GM19043 (cell line): ENCODE measurements around the gene CDC16.
A peak's percentile ranks its signal among the peaks of the same experiment; 100 is the strongest.
"Not testable (repeated sequence)": the region's sequence is repeated elsewhere in the genome, so short reads cannot be mapped to it uniquely, and the experiment has no call there.

ENCODE experiments used
- ATAC-seq: cut with Tn5 transposase; IDR thresholded peaks from one replicate; pipeline ENCODE4 v1.9.1; 2021; ENCODE audit warnings: low read depth; ENCODE audit not compliant: unreplicated experiment

The CDC16 gene, protein sequence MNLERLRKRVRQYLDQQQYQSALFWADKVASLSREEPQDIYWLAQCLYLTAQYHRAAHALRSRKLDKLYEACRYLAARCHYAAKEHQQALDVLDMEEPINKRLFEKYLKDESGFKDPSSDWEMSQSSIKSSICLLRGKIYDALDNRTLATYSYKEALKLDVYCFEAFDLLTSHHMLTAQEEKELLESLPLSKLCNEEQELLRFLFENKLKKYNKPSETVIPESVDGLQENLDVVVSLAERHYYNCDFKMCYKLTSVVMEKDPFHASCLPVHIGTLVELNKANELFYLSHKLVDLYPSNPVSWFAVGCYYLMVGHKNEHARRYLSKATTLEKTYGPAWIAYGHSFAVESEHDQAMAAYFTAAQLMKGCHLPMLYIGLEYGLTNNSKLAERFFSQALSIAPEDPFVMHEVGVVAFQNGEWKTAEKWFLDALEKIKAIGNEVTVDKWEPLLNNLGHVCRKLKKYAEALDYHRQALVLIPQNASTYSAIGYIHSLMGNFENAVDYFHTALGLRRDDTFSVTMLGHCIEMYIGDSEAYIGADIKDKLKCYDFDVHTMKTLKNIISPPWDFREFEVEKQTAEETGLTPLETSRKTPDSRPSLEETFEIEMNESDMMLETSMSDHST

DNA sequence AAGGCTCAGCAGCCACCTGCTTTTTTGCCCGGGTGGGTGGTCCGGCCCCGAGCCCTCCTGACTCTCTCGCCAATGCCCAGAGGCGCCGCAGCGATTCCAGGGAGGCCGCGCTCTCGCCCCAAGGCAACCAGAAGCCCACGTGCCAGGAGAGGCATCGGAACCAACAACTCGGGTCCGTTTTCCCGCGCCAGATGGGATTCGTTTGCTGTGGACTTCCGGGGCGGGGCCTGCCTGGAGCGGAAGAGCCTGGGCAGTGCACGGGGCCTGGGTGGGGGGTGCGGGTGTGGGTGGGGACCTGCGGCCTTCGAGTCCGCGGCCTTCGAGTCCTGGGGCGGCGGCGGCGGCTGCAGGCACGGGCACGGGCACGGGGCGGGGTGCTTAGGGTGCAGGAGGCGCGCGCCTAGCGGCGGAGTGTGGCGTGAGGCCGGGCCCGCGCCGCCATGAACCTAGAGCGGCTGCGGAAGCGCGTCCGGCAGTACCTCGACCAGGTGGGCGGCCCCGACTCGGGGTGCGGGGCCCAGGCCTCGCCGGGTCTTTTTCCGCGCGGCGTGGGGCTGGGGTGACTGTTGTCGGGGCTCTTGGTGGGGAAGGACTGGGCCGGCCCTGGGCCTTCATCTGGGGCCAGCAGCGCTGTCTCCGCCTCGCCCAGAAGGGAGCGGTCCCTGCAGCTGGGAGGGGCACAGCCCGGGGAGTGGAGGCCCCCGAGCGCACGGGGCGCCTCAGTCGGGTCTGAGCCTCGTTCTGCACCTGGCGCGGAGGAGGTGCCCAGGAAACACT lies at the start of gene CDC16:
Gene CDC16 (plus strand): TSS at position 253 of the 777 bp plus-strand sequence. CDS start 188 bp downstream, at position 441.
- peak; percentile 82 for ATAC-seq

DNA sequence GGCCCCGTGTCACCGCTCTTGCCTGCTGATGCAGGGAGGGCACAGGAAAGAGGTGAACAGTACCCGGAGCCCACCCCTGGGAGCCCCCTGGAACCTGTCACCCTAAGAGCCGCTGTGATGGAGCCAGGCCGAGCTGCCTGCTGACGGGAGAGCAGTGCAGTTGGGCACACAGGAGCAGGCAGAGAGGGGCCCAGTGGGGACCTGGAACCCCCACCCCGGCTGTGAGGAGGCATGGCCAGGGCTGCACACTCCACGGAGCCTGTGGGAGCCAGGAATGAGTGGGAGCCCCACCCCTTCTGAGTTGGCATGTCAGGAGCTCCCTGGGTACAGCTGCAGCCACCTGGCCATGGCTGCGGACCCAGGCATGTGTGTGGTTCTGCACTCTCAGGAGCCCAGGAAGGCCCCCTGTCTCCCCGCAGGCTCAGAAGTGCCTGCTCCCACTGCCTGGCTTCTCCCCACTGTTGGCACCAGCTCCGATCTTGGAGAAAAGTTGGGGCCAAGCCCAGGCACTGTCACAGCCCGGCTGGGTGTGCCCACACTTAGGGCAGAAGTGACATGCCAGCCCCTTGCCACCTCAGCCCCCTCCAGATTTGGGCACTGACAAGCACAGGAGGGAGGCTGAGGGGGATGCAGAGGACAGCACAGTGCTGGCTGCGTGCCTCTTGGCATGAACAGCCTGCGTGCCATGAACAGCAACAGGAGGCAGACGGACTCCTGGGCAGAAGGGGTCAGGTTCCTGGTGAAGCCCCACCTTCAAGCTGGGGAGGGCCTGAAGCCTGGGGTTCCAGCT lies 49.3 kb upstream of the CDC16 start:
- no peak for ATAC-seq

DNA sequence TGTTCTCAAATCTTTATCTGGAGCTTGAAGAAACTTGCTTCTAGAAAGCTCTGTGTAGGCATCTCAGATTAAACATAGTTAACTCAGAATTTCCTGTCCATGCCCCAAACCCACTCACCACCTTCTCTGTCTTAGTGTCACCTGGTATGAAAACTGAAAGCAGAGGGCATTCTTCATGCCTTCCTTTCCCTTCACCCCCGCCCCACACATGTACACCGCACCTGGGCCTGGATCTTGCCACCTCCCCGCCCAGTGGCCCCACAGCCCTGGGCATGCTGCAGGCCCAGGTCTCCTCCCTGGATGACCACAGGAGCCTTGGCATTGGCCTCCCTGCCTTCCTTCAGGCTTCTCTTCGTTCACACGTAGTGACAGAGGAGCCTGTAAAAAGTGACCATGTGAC lies 39.8 kb upstream of the CDC16 start:
- no peak for ATAC-seq

DNA sequence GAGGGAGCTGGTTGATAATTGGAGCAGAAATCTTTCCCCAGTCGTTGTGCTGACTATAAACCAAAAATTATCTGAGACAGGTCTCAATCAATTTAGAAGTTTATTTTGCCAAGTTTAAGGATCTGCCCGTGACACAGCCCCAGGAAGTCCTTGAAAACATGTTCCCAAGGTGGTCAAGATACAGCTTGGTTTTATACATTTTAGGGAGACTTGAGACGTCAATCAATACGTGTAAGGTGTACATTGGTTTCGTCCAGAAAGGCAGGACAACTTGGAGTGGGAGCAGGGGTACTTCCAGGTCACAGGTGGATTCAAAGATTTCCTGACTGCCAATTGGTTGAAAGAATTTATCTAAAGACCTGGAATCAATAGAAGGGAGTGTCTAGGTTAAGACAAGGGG lies 38.1 kb upstream of the CDC16 start:
- no peak for ATAC-seq

DNA sequence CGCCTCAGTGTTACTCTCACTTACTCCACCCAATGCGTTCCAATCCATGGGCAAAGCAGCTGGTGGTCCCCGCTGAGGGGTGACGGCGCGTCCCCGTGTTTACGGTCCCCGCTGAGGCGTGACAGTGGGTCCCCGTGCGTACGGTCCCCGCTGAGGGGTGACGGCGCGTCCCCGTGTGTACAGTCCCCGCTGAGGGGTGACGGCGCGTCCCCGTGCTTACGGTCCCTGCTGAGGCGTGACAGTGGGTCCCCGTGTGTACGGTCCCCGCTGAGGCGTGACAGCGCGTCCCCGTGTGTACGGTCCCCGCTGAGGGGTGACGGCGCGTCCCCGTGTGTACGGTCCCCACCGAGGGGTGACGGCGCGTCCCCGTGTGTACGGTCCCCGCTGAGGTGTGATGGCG lies 36.1 kb upstream of the CDC16 start:
- ATAC-seq = no peak

DNA sequence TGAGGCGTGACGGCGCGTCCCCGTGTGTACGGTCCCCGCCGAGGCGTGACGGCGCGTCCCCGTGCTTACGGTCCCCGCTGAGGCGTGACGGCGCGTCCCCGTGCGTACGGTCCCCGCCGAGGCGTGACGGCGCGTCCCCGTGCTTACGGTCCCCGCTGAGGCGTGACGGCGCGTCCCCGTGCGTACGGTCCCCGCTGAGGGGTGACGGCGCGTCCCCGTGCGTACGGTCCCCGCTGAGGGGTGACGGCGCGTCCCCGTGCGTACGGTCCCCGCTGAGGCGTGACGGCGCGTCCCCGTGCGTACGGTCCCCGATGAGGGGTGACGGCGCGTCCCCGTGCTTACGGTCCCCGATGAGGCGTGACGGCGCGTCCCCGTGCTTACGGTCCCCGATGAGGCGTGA lies 35.2 kb upstream of the CDC16 start:
- not testable (repeated sequence) for ATAC-seq

DNA sequence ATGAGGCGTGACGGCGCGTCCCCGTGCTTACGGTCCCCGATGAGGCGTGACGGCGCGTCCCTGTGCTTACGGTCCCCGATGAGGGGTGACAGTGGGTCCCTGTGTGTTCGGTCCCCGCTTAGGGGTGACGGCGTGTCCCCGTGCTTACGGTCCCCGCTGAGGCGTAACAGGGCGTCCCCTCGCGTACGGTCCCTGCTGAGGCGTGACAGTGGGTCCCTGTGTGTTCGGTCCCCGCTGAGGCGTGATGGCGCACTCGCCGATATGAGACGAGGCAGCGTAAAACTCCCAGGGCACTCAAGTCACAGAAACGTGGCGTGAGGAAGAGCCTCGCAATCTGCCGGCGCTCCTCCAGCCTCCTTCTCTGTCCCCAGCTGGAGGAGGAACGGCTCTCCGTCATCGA lies 34.7 kb upstream of the CDC16 start:
- ATAC-seq = no peak

DNA sequence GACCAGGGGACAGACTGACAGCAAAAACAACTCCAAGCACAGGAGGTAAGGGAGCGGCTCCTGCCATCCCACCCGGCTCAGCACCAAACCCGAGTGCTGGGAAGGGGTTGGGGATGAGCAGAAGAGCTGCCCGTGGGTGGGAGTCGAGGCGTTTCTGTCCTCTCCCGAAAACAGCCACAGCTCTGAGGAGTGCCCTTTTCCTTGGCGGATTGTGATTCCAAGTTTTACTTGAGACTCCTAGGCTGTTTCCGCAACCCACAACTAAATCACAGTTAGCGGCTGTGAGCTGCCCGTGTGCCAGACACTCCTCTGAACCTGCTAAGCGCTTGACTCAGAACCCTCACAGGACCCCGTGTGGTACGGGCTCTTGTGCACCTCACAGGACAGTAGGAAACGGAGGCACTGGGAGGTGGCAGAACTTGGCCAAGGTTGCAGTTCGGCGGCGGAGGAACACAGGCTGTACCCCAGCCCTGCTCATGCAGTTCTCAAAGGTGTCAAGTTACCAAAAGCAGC lies 34.2 kb upstream of the CDC16 start:
- ATAC-seq = no peak

DNA sequence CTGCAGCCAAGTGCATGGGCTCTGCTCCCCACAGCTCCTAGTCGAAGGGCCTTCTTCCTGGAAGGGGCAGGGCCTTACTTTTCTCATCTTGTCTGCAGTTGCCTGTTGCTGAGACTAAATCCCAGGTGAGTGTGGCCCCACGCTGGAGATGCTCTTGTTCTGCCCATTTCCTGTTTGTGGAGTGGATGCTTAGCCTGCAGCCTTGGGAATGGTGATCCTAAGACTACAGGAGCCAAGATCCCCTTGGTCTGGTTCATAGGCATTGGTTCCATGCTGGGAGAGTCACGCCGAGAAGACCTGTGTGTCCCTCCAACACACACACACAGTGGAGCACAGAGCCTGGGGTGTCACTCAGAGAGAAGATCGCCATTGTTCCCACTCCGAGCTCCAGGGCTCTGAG lies 32.1 kb upstream of the CDC16 start:
- ATAC-seq = no peak

DNA sequence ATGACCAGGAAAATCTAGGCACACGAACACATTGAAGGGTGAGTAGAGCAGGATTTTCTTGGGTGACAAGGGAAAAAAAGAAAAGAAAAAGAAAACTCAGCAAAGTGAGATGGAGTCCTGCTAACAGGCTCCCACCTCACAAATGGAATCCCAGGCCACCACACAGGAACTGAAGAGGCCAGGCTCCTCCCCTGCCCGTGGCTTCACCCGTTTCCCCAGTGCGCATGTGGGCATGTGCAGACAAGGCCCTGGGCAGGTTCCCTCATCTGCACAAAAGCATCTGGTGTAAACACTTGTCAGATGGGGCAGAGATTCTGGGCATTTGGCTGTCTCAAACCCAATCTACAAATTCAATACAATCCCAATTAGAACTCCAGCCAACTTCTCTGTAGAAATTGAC lies 31.2 kb upstream of the CDC16 start:
- no peak for ATAC-seq

DNA sequence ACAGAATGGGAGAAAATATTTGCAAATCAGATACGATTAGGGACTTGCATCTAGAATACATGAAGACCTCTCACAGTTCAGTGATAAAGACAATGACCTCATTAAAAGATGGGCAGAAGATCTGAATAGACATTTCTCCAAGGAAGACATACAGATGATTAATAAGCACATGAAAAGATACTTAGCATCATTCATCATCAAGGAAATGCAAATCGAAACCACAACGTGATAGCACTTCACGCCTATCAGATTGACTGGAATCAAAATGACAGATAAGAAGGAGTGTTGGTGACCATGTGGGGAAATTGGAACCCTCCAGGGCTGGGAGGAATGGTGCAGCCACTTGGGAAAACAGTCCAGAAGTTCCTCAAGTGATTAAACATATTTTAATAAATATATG lies 29.8 kb upstream of the CDC16 start:
- no peak for ATAC-seq

DNA sequence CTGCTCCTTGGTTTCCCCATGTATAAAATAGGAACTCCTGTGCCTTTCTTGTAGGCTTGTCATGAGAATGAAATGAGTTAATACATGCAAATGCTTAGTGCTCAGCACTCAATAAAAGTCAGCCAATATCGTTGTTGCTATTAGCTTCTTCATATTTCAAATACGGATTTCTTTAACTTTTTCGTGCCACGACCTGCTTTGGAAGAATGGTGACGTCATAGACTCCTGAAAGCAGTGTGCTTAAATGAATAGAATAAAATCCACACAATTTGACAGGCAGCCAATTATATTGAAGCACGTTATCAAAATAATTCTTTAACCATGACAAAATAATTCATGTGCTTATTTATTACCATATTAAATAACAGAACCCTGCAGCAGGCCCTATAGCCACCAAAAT lies 26.6 kb upstream of the CDC16 start:
- no peak for ATAC-seq

DNA sequence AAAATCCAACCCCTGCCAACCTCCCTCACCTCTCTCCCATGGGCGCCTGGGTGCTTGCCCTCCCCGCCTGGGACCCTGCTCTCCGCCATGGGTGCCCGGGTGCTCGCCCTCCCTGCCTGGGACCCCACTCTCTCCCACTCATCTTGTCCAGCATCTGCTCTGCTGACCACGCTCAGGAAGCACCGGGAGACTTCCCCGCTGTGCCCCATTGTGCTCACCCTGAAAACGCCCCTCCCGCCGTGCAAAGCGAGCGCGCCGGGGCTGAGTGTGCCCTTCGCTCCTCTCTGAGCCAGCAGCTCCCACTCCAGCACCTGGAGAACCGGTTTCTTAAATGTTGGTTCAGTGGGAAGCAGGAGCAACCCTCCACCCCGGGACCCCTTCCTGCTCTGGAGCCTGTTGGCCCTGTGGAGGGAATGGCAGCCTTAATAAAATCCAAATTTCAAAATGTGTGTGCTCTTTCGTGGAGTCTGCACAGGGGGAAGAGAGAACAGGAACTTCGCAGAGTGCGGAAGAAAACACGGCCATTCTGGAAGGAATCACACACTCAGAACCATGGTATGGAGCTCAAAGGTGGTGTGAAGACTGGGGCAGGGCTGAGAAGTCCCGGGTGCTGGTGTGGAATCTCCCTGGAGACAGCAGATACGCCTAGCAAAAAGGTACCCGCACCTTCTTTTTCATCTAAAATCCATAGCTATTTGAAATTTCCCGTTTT lies 23.1 kb upstream of the CDC16 start:
- no peak for ATAC-seq

DNA sequence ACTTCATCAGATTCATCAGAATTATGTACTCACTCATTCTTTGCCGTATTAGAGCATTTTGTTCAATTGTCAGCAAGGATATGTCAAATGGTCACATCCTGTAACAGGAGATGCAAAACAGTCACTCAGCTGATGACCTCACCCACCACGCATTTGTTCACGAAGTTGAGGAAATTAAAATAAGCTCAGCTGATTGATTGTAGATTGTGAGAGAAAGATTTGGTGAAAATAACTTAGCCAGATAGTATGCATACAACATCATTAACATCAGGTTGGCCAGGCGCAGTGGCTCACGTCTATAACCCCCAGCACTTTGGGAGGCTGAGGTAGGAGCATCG lies 22.6 kb upstream of the CDC16 start:
- ATAC-seq = no peak

DNA sequence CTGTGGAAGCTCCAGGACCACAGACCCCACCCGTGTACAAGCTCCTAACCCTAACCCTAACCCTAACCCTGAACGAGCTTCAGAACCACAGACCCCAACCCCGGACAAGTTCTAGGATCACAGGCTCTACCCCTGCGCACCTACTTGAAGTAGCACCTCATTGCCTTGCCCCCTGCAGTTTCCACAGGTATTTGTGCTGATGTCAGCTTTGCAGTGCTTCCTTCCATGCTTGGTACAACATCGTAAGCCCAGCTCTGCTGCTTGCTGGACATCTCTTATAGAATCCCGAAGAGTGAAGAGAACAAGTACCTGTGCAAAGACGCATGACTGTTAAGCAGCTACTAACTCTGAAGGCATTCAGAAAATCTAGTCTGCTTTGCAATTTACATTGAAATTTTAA lies 20.7 kb upstream of the CDC16 start:
- ATAC-seq = no peak

DNA sequence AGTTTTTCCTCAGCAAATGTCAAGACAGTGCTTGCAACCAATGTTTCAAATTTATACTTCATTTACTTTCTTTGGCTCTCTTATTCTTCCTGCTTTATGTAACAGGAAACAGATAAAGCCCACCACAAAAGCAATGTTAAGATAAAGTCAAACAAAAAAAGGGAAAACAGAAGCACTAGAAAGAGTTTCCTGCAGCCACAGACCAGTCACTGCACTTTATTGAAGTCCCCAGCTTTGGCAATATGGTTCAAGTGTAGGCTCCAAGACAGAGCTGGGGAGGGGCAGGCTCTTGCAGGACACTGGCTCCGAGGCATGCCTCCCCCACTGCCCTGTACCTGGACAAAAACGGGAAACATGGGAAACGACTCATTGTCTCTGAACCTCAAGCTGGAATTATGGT lies 15.3 kb upstream of the CDC16 start:
- no peak for ATAC-seq

DNA sequence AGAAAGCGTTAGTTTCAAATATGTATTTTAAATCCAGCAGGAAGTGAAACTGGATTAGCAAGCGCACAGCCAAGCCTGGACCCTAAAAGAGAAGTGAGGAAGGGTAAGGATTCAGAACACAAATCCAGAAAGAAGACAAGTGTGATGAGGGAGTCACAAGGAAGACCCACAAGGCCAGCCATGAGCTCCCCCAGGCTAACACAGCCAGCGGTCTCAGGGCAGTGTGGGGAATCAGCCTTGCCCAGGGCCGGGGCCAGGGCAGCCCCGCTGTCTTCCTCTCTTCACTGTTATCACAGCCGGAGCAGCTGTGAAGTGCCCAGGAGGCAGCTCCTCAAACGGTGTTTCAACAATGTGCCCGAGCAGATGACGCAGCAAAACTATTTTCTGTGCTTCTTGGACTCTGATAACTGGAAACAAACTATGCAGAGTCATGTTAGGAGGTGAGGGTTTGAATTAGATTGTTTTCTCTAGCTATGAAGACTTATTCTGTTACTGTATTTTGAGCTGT lies 12.2 kb upstream of the CDC16 start:
- no peak for ATAC-seq

DNA sequence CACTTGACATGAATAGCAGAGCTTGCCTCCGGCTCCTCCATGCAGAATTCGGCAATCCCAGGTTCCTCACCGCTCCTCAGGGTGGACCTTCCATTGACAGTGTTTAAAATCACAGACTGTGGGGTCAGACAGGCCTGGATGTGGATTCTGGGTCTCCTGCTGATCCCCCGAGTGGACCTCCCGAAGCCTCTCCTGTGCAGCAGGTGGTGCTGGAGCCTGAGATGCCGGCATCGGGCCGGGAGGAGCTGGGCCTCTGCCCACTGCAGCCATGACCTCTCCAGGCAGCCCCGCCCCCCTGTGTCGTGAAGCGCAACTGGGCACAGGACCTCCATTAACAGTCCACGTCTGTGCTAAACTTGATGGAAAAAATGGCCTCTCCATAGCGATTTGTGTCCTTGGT lies 10.5 kb upstream of the CDC16 start:
- no peak for ATAC-seq

DNA sequence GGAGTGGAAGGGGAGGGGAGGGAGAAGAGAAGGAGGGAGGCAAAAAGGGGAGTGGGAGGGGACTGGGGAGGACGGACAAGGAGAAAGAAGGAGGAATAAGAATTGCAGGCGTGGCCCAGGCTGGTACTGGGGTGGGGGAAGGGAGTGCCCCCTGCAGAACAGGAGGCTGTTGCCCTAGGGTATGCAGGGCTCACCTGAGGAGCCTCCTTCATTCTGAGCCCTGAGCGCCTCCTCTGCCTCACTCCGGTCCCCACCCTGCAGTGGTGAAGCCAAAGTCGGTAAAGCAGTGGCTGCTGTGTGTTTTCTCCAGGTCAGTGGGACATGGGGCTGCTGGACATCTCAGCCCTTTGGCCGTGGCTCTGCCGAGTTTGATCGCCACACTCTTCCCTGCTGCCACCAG lies 9.1 kb upstream of the CDC16 start:
- ATAC-seq = no peak

DNA sequence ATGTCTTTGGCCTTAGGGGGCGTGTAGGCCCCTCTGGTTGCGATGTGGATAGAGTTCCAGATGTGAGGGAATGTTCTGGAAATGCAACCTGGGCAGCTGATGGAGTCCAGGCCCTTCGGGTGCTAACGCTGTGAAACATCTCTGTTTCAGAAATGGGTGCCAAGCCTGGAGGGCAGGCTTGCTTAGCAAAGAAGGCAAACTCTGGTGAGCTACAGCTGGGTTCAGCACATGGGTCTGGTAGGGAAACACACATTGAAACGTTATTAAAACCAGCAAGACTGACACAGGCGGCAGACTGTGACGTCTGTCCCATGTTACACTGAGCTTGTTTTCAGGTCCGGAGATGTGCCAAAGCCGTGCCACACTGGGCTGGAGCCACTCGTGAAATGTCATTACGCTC lies 8.6 kb upstream of the CDC16 start:
- ATAC-seq = no peak
